Loucy (cell line): Measurements from ENCODE around the gene ARHGAP35.

Experiments
- EZH2phosphoT487 ChIP-seq: fragments of 200-600 bp; IDR thresholded peaks from 2 replicates; pipeline ENCODE4 v1.6.1; 2018; ENCODE audit warnings: antibody characterized with exemption, mild to moderate bottlenecking, moderate library complexity, borderline replicate concordance
- TF ChIP-seq, protein P1 (sequence below): fragments of 200-600 bp; sonication (generic); conservative IDR thresholded peaks from 2 replicates; pipeline ENCODE4 v1.5.1; 2014; ENCODE audit warnings: mild to moderate bottlenecking, antibody characterized with exemption, low read length

DNA sequence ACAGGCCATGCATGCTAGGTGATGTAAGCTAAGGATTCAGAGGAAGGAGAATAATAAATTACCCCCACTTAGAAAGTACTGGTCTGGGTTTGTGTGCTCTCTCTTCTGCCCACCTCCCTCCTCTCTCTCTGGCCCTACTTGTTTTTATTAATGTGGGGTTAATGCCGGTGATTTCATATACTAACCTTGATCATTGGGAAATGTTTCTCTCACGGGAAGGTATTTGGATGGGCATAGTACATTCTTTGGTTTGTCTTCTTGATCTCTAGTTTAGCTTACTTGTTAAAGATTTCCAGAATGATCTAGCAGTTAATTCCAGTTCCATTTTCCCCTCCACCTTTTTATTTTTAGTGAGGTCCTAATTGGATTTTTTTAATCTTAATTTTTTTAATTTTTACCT is 24.6 kb downstream of the ARHGAP35 start:
- TF ChIP-seq, protein P1, sequence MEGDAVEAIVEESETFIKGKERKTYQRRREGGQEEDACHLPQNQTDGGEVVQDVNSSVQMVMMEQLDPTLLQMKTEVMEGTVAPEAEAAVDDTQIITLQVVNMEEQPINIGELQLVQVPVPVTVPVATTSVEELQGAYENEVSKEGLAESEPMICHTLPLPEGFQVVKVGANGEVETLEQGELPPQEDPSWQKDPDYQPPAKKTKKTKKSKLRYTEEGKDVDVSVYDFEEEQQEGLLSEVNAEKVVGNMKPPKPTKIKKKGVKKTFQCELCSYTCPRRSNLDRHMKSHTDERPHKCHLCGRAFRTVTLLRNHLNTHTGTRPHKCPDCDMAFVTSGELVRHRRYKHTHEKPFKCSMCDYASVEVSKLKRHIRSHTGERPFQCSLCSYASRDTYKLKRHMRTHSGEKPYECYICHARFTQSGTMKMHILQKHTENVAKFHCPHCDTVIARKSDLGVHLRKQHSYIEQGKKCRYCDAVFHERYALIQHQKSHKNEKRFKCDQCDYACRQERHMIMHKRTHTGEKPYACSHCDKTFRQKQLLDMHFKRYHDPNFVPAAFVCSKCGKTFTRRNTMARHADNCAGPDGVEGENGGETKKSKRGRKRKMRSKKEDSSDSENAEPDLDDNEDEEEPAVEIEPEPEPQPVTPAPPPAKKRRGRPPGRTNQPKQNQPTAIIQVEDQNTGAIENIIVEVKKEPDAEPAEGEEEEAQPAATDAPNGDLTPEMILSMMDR = no peak
- TF ChIP-seq EZH2phosphoT487 = no peak
